H9 (cell line): Measurements from ENCODE around the gene KLF13. TPM values are rescaled to one million over a fixed set of nuclear protein-coding genes. Genes with fewer than 3 reads are reported as not detected.

Experiments
- DNase-seq: peaks from one replicate; pipeline ENCODE4 v3.0.0-alpha.2; 2017
- H2AFZ ChIP-seq: one replicate; pipeline ENCODE4 v1.6.1; 2013; ENCODE audit warnings: mild to moderate bottlenecking, low read length, control low read depth, moderate library complexity
- H2AK5ac ChIP-seq: 2 replicates; pipeline ENCODE4 v1.6.1; 2013; ENCODE audit warnings: low read length, control low read depth, mixed read lengths; ENCODE audit not compliant: insufficient read length
- H2BK120ac ChIP-seq: one replicate; pipeline ENCODE4 v1.6.1; 2013; ENCODE audit warnings: low read depth, mild to moderate bottlenecking, low read length, control low read depth, inconsistent platforms; ENCODE audit not compliant: poor library complexity, severe bottlenecking
- H2BK12ac ChIP-seq: 2 replicates; pipeline ENCODE4 v1.6.1; 2013; ENCODE audit warnings: low read length, control low read depth, mixed read lengths, low read depth; ENCODE audit not compliant: insufficient read length
- H2BK15ac ChIP-seq: 2 replicates; pipeline ENCODE4 v1.6.1; 2013; ENCODE audit warnings: low read depth, low read length, control low read depth
- H2BK20ac ChIP-seq: one replicate; pipeline ENCODE4 v1.6.1; 2013; ENCODE audit warnings: low read depth, mild to moderate bottlenecking, low read length, control low read depth, inconsistent platforms; ENCODE audit not compliant: poor library complexity, severe bottlenecking
- H2BK5ac ChIP-seq: 2 replicates; pipeline ENCODE4 v1.6.1; 2013; ENCODE audit warnings: low read length, control low read depth, mixed read lengths; ENCODE audit not compliant: insufficient read length
- H3K14ac ChIP-seq: 2 replicates; pipeline ENCODE4 v1.6.1; 2013; ENCODE audit warnings: low read length, control low read depth; ENCODE audit not compliant: insufficient read depth
- H3K18ac ChIP-seq: 2 replicates; pipeline ENCODE4 v1.6.1; 2013; ENCODE audit warnings: low read depth, mild to moderate bottlenecking, mixed read lengths, low read length, control low read depth; ENCODE audit not compliant: insufficient read length
- H3K23ac ChIP-seq: 2 replicates; pipeline ENCODE4 v1.6.1; 2013; ENCODE audit warnings: low read length, control low read depth, mixed read lengths, low read depth; ENCODE audit not compliant: insufficient read length
- H3K23me2 ChIP-seq: 2 replicates; pipeline ENCODE4 v1.6.1; 2013; ENCODE audit warnings: low read depth, mild to moderate bottlenecking, mixed read lengths, low read length, control low read depth; ENCODE audit not compliant: insufficient read length, poor library complexity, severe bottlenecking
- H3K27ac ChIP-seq: 2 replicates; pipeline ENCODE4 v1.5.1; 2013; ENCODE audit warnings: low read length, control low read depth, mixed read lengths, low read depth; ENCODE audit not compliant: insufficient read length
- H3K27me3 ChIP-seq: 2 replicates; pipeline ENCODE4 v1.6.1; 2013; ENCODE audit warnings: low read length, control low read depth, inconsistent platforms; ENCODE audit not compliant: insufficient read depth
- H3K4ac ChIP-seq: 2 replicates; pipeline ENCODE4 v1.6.1; 2013; ENCODE audit warnings: low read depth, mild to moderate bottlenecking, control low read depth, inconsistent platforms, low read length, moderate library complexity
- H3K4me1 ChIP-seq: 2 replicates; pipeline ENCODE4 v1.6.1; 2013; ENCODE audit warnings: low read length, control low read depth, inconsistent platforms; ENCODE audit not compliant: insufficient read depth
- H3K4me2 ChIP-seq: 2 replicates; pipeline ENCODE4 v1.6.1; 2013; ENCODE audit warnings: low read length, control low read depth, mixed read lengths; ENCODE audit not compliant: insufficient read length, insufficient read depth
- H3K56ac ChIP-seq: 2 replicates; pipeline ENCODE4 v1.6.1; 2013; ENCODE audit warnings: low read depth, mild to moderate bottlenecking, mixed read lengths, low read length, control low read depth; ENCODE audit not compliant: insufficient read length
- H3K79me1 ChIP-seq: 2 replicates; pipeline ENCODE4 v1.6.1; 2013; ENCODE audit warnings: low read depth, mild to moderate bottlenecking, moderate library complexity, low read length, control low read depth, inconsistent platforms; ENCODE audit not compliant: insufficient read depth, poor library complexity, severe bottlenecking
- H3K79me2 ChIP-seq: 2 replicates; pipeline ENCODE4 v1.6.1; 2013; ENCODE audit warnings: low read length, control low read depth, inconsistent platforms; ENCODE audit not compliant: insufficient read depth
- H3K9ac ChIP-seq: 2 replicates; pipeline ENCODE4 v1.6.1; 2013; ENCODE audit warnings: low read length, control low read depth, mixed read lengths; ENCODE audit not compliant: insufficient read length; ENCODE audit errors: extremely low read depth
- H3K9me3 ChIP-seq: one replicate; pipeline ENCODE4 v1.6.1; 2013; ENCODE audit warnings: low read depth, low read length, inconsistent platforms; ENCODE audit not compliant: control insufficient read depth
- H3T11ph ChIP-seq: one replicate; pipeline ENCODE4 v1.6.1; 2013; ENCODE audit warnings: mild to moderate bottlenecking, low read length, control low read depth, inconsistent platforms
- H4K20me1 ChIP-seq: one replicate; pipeline ENCODE4 v1.6.1; 2013; ENCODE audit not compliant: control insufficient read depth, insufficient read length, insufficient read depth
- H4K5ac ChIP-seq: 2 replicates; pipeline ENCODE4 v1.6.1; 2013; ENCODE audit warnings: low read depth, mild to moderate bottlenecking, mixed read lengths, low read length, control low read depth; ENCODE audit not compliant: insufficient read length
- H4K8ac ChIP-seq: replicated peaks from 2 replicates; pipeline ENCODE4 v1.6.1; 2013; ENCODE audit warnings: low read length, control low read depth, mixed read lengths, low read depth; ENCODE audit not compliant: insufficient read length
- H4K91ac ChIP-seq: 2 replicates; pipeline ENCODE4 v1.6.1; 2013; ENCODE audit warnings: low read depth, mild to moderate bottlenecking, moderate library complexity, mixed read lengths, low read length, control low read depth; ENCODE audit not compliant: insufficient read length
- H3K27ac Mint-ChIP-seq, 3 experiments: 2 replicates in 2 of 3; 3 replicates in 1 of 3; pipeline ENCODE4 v1.8.0; 2020 to 2021; ENCODE audit warnings: mixed read lengths in 3 of 3, mild to moderate bottlenecking in 1 of 3, moderate library complexity in 1 of 3
- H3K27me3 Mint-ChIP-seq: 2 replicates; pipeline ENCODE4 v1.8.0; 2021; ENCODE audit warnings: low read depth, mild to moderate bottlenecking, moderate library complexity, mixed read lengths
- H3K36me3 Mint-ChIP-seq, 3 experiments: 2 replicates in 2 of 3; 3 replicates in 1 of 3; pipeline ENCODE4 v1.8.0; 2020 to 2021; ENCODE audit warnings: low read depth in 3 of 3, mixed read lengths in 3 of 3; ENCODE audit not compliant: insufficient read depth in 1 of 3
- H3K4me1 Mint-ChIP-seq, 2 experiments: 2 replicates each; pipeline ENCODE4 v1.8.0; 2020; ENCODE audit warnings: mixed read lengths in 2 of 2
- H3K4me3 Mint-ChIP-seq, 2 experiments: 2 replicates in 1 of 2; 3 replicates in 1 of 2; pipeline ENCODE4 v1.8.0; 2020 to 2021; ENCODE audit warnings: mild to moderate bottlenecking in 2 of 2, mixed read lengths in 2 of 2, moderate library complexity in 1 of 2
- H3K9me3 Mint-ChIP-seq, 2 experiments: 2 replicates in 1 of 2; 3 replicates in 1 of 2; pipeline ENCODE4 v1.8.0; 2020; ENCODE audit warnings: mild to moderate bottlenecking in 2 of 2, mixed read lengths in 2 of 2, moderate library complexity in 1 of 2
- WGBS: extraction: QIAGEN DNeasy Blood & Tissue Kit; methylation state at CpG from one replicate; pipeline ENCODE4 v1.1.7; 2013; ENCODE audit warnings: missing lambda C conversion rate, low lambda C conversion rate, mixed read lengths; ENCODE audit not compliant: insufficient read length; ENCODE audit errors: extremely low coverage; 5-methylcytosine and 5-hydroxymethylcytosine counted together
- total RNA-seq: library from RNA; stranded (reverse); gene quantifications from 2 replicates; pipeline ENCODE4 v1.2.1, GENCODE V29; 2021
- TF ChIP-seq, protein P1 (sequence below): fragments of 200-600 bp; sonication (generic); conservative IDR thresholded peaks from 3 replicates; pipeline ENCODE4 v1.8.0; 2021; ENCODE audit warnings: antibody characterized with exemption, mild to moderate bottlenecking

The KLF13 gene
- total RNA-seq, 1 experiment from 2014 or later = 33.4 TPM

DNA sequence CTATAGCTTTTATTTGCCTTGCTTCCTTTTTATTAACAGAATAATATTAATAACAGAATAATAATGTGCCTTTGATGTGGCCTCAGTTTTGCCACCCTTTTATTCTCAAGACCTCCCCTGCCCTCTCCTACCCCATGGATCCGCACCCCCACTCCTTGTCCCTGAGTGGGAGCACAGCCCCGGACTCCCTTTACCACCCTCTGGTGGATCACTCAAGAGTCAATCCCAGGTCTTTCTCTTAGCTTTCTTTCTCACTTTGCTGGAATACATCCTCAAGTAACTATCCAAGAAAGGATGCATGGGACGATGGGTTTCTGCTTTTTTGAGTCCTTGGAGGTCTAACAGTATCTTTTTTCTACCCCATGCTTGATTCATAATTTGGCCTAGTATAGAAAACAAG, 63.4 kb downstream of the KLF13 start:
- no peak overlapping the region for H4K91ac ChIP-seq
- H3K4ac ChIP-seq = no peak overlapping the region
- peaks cover 0 to 12% (median 7%) of the 10 kb centered on the region in 3 experiments; a peak in 4 of 7 replicates for H3K36me3 Mint-ChIP-seq
- peaks cover 2% of the 10 kb centered on the region; the same call in 1 of the 2 replicates for H3K27me3 ChIP-seq
- H3K18ac ChIP-seq = no peak overlapping the region
- H2BK120ac ChIP-seq = no peak overlapping the region
- no peak overlapping the region for H2BK20ac ChIP-seq
- no peak overlapping the region for H4K5ac ChIP-seq
- no peak overlapping the region for H3T11ph ChIP-seq
- no peak overlapping the region for H3K56ac ChIP-seq
- no peak overlapping the region for H3K27ac ChIP-seq
- H3K4me1 ChIP-seq = no peaks in the 10 kb centered on the region
- H3K9me3 ChIP-seq = no peaks in the 10 kb centered on the region
- no peak overlapping the region for H3K14ac ChIP-seq
- H3K27ac Mint-ChIP-seq = no peak overlapping the region
- H3K23me2 ChIP-seq = peaks cover 18% of the 10 kb centered on the region
- no peak overlapping the region for H3K9ac ChIP-seq
- no peak overlapping the region for H3K23ac ChIP-seq
- no peaks in the 10 kb centered on the region for H3K79me2 ChIP-seq
- no peak overlapping the region for H4K8ac ChIP-seq
- peaks cover 46% of the 10 kb centered on the region for H3K27me3 Mint-ChIP-seq
- no peak for DNase-seq
- TF ChIP-seq, protein P1, sequence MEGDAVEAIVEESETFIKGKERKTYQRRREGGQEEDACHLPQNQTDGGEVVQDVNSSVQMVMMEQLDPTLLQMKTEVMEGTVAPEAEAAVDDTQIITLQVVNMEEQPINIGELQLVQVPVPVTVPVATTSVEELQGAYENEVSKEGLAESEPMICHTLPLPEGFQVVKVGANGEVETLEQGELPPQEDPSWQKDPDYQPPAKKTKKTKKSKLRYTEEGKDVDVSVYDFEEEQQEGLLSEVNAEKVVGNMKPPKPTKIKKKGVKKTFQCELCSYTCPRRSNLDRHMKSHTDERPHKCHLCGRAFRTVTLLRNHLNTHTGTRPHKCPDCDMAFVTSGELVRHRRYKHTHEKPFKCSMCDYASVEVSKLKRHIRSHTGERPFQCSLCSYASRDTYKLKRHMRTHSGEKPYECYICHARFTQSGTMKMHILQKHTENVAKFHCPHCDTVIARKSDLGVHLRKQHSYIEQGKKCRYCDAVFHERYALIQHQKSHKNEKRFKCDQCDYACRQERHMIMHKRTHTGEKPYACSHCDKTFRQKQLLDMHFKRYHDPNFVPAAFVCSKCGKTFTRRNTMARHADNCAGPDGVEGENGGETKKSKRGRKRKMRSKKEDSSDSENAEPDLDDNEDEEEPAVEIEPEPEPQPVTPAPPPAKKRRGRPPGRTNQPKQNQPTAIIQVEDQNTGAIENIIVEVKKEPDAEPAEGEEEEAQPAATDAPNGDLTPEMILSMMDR = no peak
- no CpG with 5 or more reads among the region's 3 CpGs for WGBS
- no peak overlapping the region for H2BK5ac ChIP-seq
- peaks cover 9 to 12% of the 10 kb centered on the region in 2 experiments for H3K4me1 Mint-ChIP-seq
- no peaks in the 10 kb centered on the region for H4K20me1 ChIP-seq
- no peak overlapping the region for H2AK5ac ChIP-seq
- no peak overlapping the region for H2BK12ac ChIP-seq
- no peak overlapping the region for H2BK15ac ChIP-seq
- H3K4me2 ChIP-seq = no peak overlapping the region
- no peak overlapping the region for H3K4me3 Mint-ChIP-seq
- no peak overlapping the region for H2AFZ ChIP-seq
- H3K9me3 Mint-ChIP-seq = peaks cover 6 to 19% of the 10 kb centered on the region in 2 experiments; a peak in 4 of 5 replicates
- no peaks in the 10 kb centered on the region for H3K79me1 ChIP-seq
